Astrocyte (in vitro differentiated cells and primary cell): ENCODE data around the gene REPIN1. TPM values are rescaled to one million over a fixed set of nuclear protein-coding genes. Genes with fewer than 3 reads are reported as not detected.
A peak's percentile ranks its signal among the peaks of the same experiment; 100 is the strongest.

Experiments
- DNase-seq: peaks from one replicate; pipeline ENCODE4 v3.0.0-alpha.2; 2010; ENCODE audit warnings: low read depth
- FAIRE-seq: peaks from 2 replicates; lab custom pipeline; 2011; peaks lifted over from hg19 to GRCh38; lab: Jason Lieb, UNC
- H2AFZ ChIP-seq: 2 replicates; pipeline ENCODE4 v1.6.0; 2012; ENCODE audit warnings: low read depth, low read length, inconsistent platforms
- H3K27ac ChIP-seq: 2 replicates; pipeline ENCODE4 v1.5.1; 2011; ENCODE audit warnings: low read depth, low read length, inconsistent platforms
- H3K27me3 ChIP-seq: 2 replicates; pipeline ENCODE4 v1.6.0; 2011; ENCODE audit warnings: low read length, inconsistent platforms; ENCODE audit not compliant: insufficient read depth
- H3K36me3 ChIP-seq: 2 replicates; pipeline ENCODE4 v1.5.1; 2011; ENCODE audit warnings: low read length, inconsistent platforms; ENCODE audit not compliant: insufficient read depth
- H3K4me1 ChIP-seq: 2 replicates; pipeline ENCODE4 v1.5.1; 2011; ENCODE audit warnings: low read length, inconsistent platforms; ENCODE audit not compliant: insufficient read depth
- H3K4me2 ChIP-seq: 2 replicates; pipeline ENCODE4 v1.6.0; 2012; ENCODE audit warnings: low read length, inconsistent platforms
- H3K4me3 ChIP-seq: 2 replicates; pipeline ENCODE4 v1.5.1; 2011; ENCODE audit warnings: low read depth, mild to moderate bottlenecking, low read length, inconsistent platforms; ENCODE audit not compliant: insufficient read depth
- H3K79me2 ChIP-seq: 2 replicates; pipeline ENCODE4 v1.6.0; 2012; ENCODE audit warnings: mild to moderate bottlenecking, low read length, inconsistent platforms; ENCODE audit not compliant: insufficient read depth
- H3K9ac ChIP-seq: 2 replicates; pipeline ENCODE4 v1.6.0; 2012; ENCODE audit warnings: mild to moderate bottlenecking, low read length, inconsistent platforms
- H3K9me3 ChIP-seq: 2 replicates; pipeline ENCODE4 v1.5.1; 2012; ENCODE audit warnings: low read depth, mild to moderate bottlenecking, low read length, inconsistent platforms; ENCODE audit not compliant: insufficient read depth
- H4K20me1 ChIP-seq: 2 replicates; pipeline ENCODE4 v1.6.0; 2012; ENCODE audit warnings: low read length, inconsistent platforms; ENCODE audit not compliant: insufficient read depth
- H3K27ac Mint-ChIP-seq: one replicate; pipeline ENCODE4 v1.8.0; 2021; ENCODE audit warnings: mild to moderate bottlenecking, mixed read lengths; ENCODE audit not compliant: unreplicated experiment
- H3K27me3 Mint-ChIP-seq: one replicate; pipeline ENCODE4 v1.8.0; 2021; ENCODE audit warnings: low read depth, mixed read lengths; ENCODE audit not compliant: unreplicated experiment
- H3K36me3 Mint-ChIP-seq: one replicate; pipeline ENCODE4 v1.8.0; 2021; ENCODE audit warnings: low read depth, mixed read lengths; ENCODE audit not compliant: unreplicated experiment
- H3K4me1 Mint-ChIP-seq: one replicate; pipeline ENCODE4 v1.8.0; 2021; ENCODE audit warnings: low read depth, mixed read lengths; ENCODE audit not compliant: unreplicated experiment
- H3K4me3 Mint-ChIP-seq: one replicate; pipeline ENCODE4 v1.8.0; 2021; ENCODE audit warnings: mild to moderate bottlenecking, moderate library complexity, mixed read lengths; ENCODE audit not compliant: unreplicated experiment
- H3K9me3 Mint-ChIP-seq: one replicate; pipeline ENCODE4 v1.8.0; 2021; ENCODE audit warnings: mild to moderate bottlenecking, mixed read lengths; ENCODE audit not compliant: unreplicated experiment
- CTCF ChIP-seq: IDR thresholded peaks from 2 replicates; pipeline ENCODE4 v1.5.1; 2011; ENCODE audit warnings: low read depth, mild to moderate bottlenecking, inconsistent platforms, low read length, moderate library complexity; ENCODE audit not compliant: insufficient read depth
- EZH2 ChIP-seq: IDR thresholded peaks from 2 replicates; pipeline ENCODE4 v1.6.1; 2012; ENCODE audit warnings: mild to moderate bottlenecking, low read length, inconsistent platforms; ENCODE audit not compliant: insufficient read depth
- total RNA-seq: library from RNA; stranded (reverse); gene quantifications from 2 replicates; pipeline ENCODE4 v1.2.1, GENCODE V29; 2021

The REPIN1 gene
- total RNA-seq, 1 donor from 2014 or later: 95.3 TPM

GRCh38 chr7:150404805-150405583 is 36.4 kb downstream of the REPIN1 start:
- H3K4me3 ChIP-seq: peak overlapping the region; percentile 76
- peak overlapping the region; percentile 52 for H3K27ac ChIP-seq
- Mint-ChIP-seq H3K4me3 (peak overlapping the region; percentile 89), H3K9me3 (no peaks in the 10 kb centered on the region), H3K27ac (peak overlapping the region; percentile 91), H3K27me3 (no peaks in the 10 kb centered on the region), H3K36me3 (peaks cover 14% of the 10 kb centered on the region), H3K4me1 (peaks cover 56% of the 10 kb centered on the region)
- H3K79me2 ChIP-seq: no peaks in the 10 kb centered on the region
- peak overlapping the region; percentile 96 for H3K4me2 ChIP-seq
- H3K9ac ChIP-seq: peak overlapping the region; percentile 88
- peaks cover 3% of the 10 kb centered on the region for H4K20me1 ChIP-seq
- H3K4me1 ChIP-seq: peaks cover 14% of the 10 kb centered on the region
- TF ChIP-seq EZH2 (no peak), CTCF (peak; percentile 8)
- no peak for FAIRE-seq
- no peaks in the 10 kb centered on the region for H3K27me3 ChIP-seq
- no peaks in the 10 kb centered on the region for H3K9me3 ChIP-seq
- peak; percentile 85 for DNase-seq
- no peaks in the 10 kb centered on the region for H3K36me3 ChIP-seq
- peak overlapping the region; percentile 91 for H2AFZ ChIP-seq

- Histone ChIP-seq H3K4me2 (peak overlapping the region; percentile 96), H3K27ac (no peak overlapping the region), H3K4me3 (peak overlapping the region; percentile 76), H3K9me3 (no peaks in the 10 kb centered on the region), H4K20me1 (no peaks in the 10 kb centered on the region), H3K27me3 (no peaks in the 10 kb centered on the region), H3K4me1 (peaks cover 8% of the 10 kb centered on the region), H3K36me3 (no peaks in the 10 kb centered on the region), H3K9ac (peak overlapping the region; percentile 88), H3K79me2 (no peaks in the 10 kb centered on the region), H2AFZ (peak overlapping the region; percentile 91)
- H3K36me3 Mint-ChIP-seq: peaks cover 16% of the 10 kb centered on the region
- peak overlapping the region; percentile 91 for H3K27ac Mint-ChIP-seq
- no peak for TF ChIP-seq EZH2
- no peak for TF ChIP-seq CTCF
- peak; percentile 29 for DNase-seq
- H3K9me3 Mint-ChIP-seq: no peaks in the 10 kb centered on the region
- peak overlapping the region; percentile 89 for H3K4me3 Mint-ChIP-seq
- no peaks in the 10 kb centered on the region for H3K27me3 Mint-ChIP-seq
- peaks cover 49% of the 10 kb centered on the region for H3K4me1 Mint-ChIP-seq
- no peak for FAIRE-seq
Observed at GRCh38 chr7:150405584-150406311, 37.1 kb downstream of the REPIN1 start.

- peak overlapping the region; percentile 89 for H3K4me3 Mint-ChIP-seq
- H3K4me1 ChIP-seq: peaks cover 8% of the 10 kb centered on the region
- H4K20me1 ChIP-seq: no peaks in the 10 kb centered on the region
- no peaks in the 10 kb centered on the region for H3K9me3 ChIP-seq
- H3K4me2 ChIP-seq: peak overlapping the region; percentile 96
- H3K4me3 ChIP-seq: no peak overlapping the region
- peaks cover 20% of the 10 kb centered on the region for H3K36me3 Mint-ChIP-seq
- DNase-seq: no peak
- peak overlapping the region; percentile 91 for H3K27ac Mint-ChIP-seq
- H3K27me3 Mint-ChIP-seq: no peaks in the 10 kb centered on the region
- peaks cover 49% of the 10 kb centered on the region for H3K4me1 Mint-ChIP-seq
- H3K27me3 ChIP-seq: no peaks in the 10 kb centered on the region
- no peaks in the 10 kb centered on the region for H3K36me3 ChIP-seq
- H3K9me3 Mint-ChIP-seq: no peaks in the 10 kb centered on the region
- no peak overlapping the region for H3K9ac ChIP-seq
- no peaks in the 10 kb centered on the region for H3K79me2 ChIP-seq
- FAIRE-seq: no peak
- no peak overlapping the region for H2AFZ ChIP-seq
- H3K27ac ChIP-seq: no peak overlapping the region
- TF ChIP-seq CTCF (no peak), EZH2 (no peak)
Observed at GRCh38 chr7:150406312-150406566, 37.6 kb downstream of the REPIN1 start.
